BJ (cell line): Measurements from ENCODE around the gene NRP2. TPM values are rescaled to one million over a fixed set of nuclear protein-coding genes. Genes with fewer than 3 reads are reported as not detected.

Experiments used
- CTCF ChIA-PET: fragments of 350-600 bp; formaldehyde crosslinking; extraction: SDS; loops from one replicate; lab custom pipeline; 2021; ENCODE audit warnings: antibody characterized with exemption, inconsistent platforms; lab: Yijun Ruan, JAX
- POLR2A ChIA-PET: fragments of 300-600 bp; sonication (Branson Sonifier 250); formaldehyde crosslinking; extraction: SDS; loops from one replicate; lab custom pipeline; 2021; ENCODE audit warnings: antibody characterized with exemption; lab: Charles Lee
- DNase-seq: peaks from one replicate; pipeline ENCODE4 v3.0.0-alpha.2; 2011; ENCODE audit warnings: low read depth
- H3K27me3 ChIP-seq: 2 replicates; pipeline ENCODE4 v1.6.0; 2011; ENCODE audit warnings: low read length; ENCODE audit not compliant: control insufficient read depth, insufficient read depth
- H3K36me3 ChIP-seq: 2 replicates; pipeline ENCODE4 v1.5.1; 2011; ENCODE audit warnings: low read length; ENCODE audit not compliant: control insufficient read depth, insufficient read depth
- H3K4me3 ChIP-seq: 2 replicates; pipeline ENCODE4 v1.5.1; 2011; ENCODE audit warnings: low read depth, mild to moderate bottlenecking, control low read depth, low read length
- CTCF ChIP-seq: IDR thresholded peaks from 2 replicates; pipeline ENCODE4 v1.5.1; 2011; ENCODE audit warnings: low read depth, mild to moderate bottlenecking, control low read depth, inconsistent platforms, low read length, moderate library complexity; ENCODE audit not compliant: insufficient read depth
- polyA plus RNA-seq: library from polyadenylated mRNA; depleted of rRNA; stranded (reverse); fragments of >200 nt; gene quantifications from 2 replicates; pipeline ENCODE4 v1.2.3, GENCODE V29; 2011

The NRP2 gene
- polyA plus RNA-seq, 1 experiment: 19.7 TPM

- no peaks in the 10 kb centered on the region for H3K36me3 ChIP-seq
- H3K27me3 ChIP-seq: no peaks in the 10 kb centered on the region
- no peak for TF ChIP-seq CTCF
- DNase-seq: no peak
- ChIA-PET POLR2A (no interaction called here), CTCF (interaction anchor here (1.5 kb wide), 1 partner anchor 36 kb away, joined by 4 read pairs; the partner anchor contains the start of gene NRP2)
- H3K4me3 ChIP-seq: no peak overlapping the region
Observed at GRCh38 chr2:205717999-205718398, 35.7 kb downstream of the NRP2 start.

- CTCF ChIA-PET: interaction anchor here (0.6 to 2.3 kb wide), 5 partner anchors 10 to 1466 kb away, joined by 3 to 10 read pairs (median 4); no protein-coding TSS in a partner anchor
- POLR2A ChIA-PET: interaction anchor here (0.6 kb wide), 1 partner anchor 15 kb away, joined by 4 read pairs; no protein-coding TSS in a partner anchor
- Histone ChIP-seq H3K36me3 (no peaks in the 10 kb centered on the region), H3K4me3 (no peak overlapping the region), H3K27me3 (no peaks in the 10 kb centered on the region)
- TF ChIP-seq CTCF: no peak
- no peak for DNase-seq
Observed at GRCh38 chr2:205719847-205720246, 37.5 kb downstream of the NRP2 start.

GRCh38 chr2:205720451-205720902, 38.2 kb downstream of the NRP2 start:
- ChIA-PET POLR2A (no interaction called here), CTCF (interaction anchor here (1.0 to 2.3 kb wide), 5 partner anchors 11 to 46 kb away, joined by 3 to 10 read pairs (median 4); no protein-coding TSS in a partner anchor)
- no peak for TF ChIP-seq CTCF
- H3K27me3 ChIP-seq: no peaks in the 10 kb centered on the region
- no peak for DNase-seq
- no peak overlapping the region for H3K4me3 ChIP-seq
- H3K36me3 ChIP-seq: no peaks in the 10 kb centered on the region; the same call in 1 of the 2 replicates

GRCh38 chr2:205721057-205721449, 38.8 kb downstream of the NRP2 start:
- ChIA-PET CTCF (interaction anchor here (0.6 to 2.3 kb wide), 8 partner anchors 9 to 47 kb away, joined by 3 to 10 read pairs (median 4); no protein-coding TSS in a partner anchor), POLR2A (no interaction called here)
- peak; percentile 30; the same call in 1 of the 2 replicates for TF ChIP-seq CTCF
- Histone ChIP-seq H3K36me3 (no peaks in the 10 kb centered on the region; the same call in 1 of the 2 replicates), H3K4me3 (no peak overlapping the region), H3K27me3 (no peaks in the 10 kb centered on the region)
- DNase-seq: no peak

GRCh38 chr2:205722283-205722918, 40.1 kb downstream of the NRP2 start:
- ChIA-PET POLR2A (no interaction called here), CTCF (interaction anchor here (0.7 to 1.9 kb wide), 3 partner anchors 9 to 22 kb away, joined by 3 to 4 read pairs (median 3); no protein-coding TSS in a partner anchor)

More at GRCh38 chr2:205722283-205722918, 40.1 kb downstream of the NRP2 start:
- no peak for TF ChIP-seq CTCF
- Histone ChIP-seq H3K36me3 (no peaks in the 10 kb centered on the region; the same call in 1 of the 2 replicates), H3K4me3 (no peak overlapping the region), H3K27me3 (no peaks in the 10 kb centered on the region)
- no peak for DNase-seq
